SK-N-SH treated with all-trans-retinoic acid at 6 μM for 48 hours (cell line): ENCODE results near the gene CASKIN1.

Source experiments
- ATAC-seq: fragments of 200-7000 bp; cut with Tn5 transposase; 3 replicates; pipeline ENCODE4 v1.9.1; 2020; ENCODE audit warnings: mild to moderate bottlenecking, moderate library complexity
- ARNTL ChIP-seq: fragments of 450-650 bp; formaldehyde crosslinking; IDR thresholded peaks from 2 replicates; pipeline ENCODE4 v1.5.0; 2020; ENCODE audit warnings: low read depth, mild to moderate bottlenecking, moderate library complexity, borderline replicate concordance
- BACH2 ChIP-seq: fragments of 250-450 bp; sonication (Bioruptor Pico); IDR thresholded peaks from 2 replicates; pipeline ENCODE4 v1.9.0; 2021; ENCODE audit warnings: mild to moderate bottlenecking, borderline replicate concordance
- CSDC2 ChIP-seq: fragments of 250-450 bp; sonication (Bioruptor Pico); IDR thresholded peaks from 2 replicates; pipeline ENCODE4 v1.5.0; 2020; ENCODE audit warnings: mild to moderate bottlenecking, moderate library complexity
- ESRRG ChIP-seq: fragments of 250-450 bp; sonication (Bioruptor Pico); IDR thresholded peaks from 2 replicates; pipeline ENCODE4 v1.6.1; 2021; ENCODE audit warnings: mild to moderate bottlenecking
- GLIS3 ChIP-seq: fragments of 250-450 bp; sonication (Bioruptor Pico); IDR thresholded peaks from 2 replicates; pipeline ENCODE4 v1.5.0; 2020; ENCODE audit warnings: mild to moderate bottlenecking, moderate library complexity
- ISL1 ChIP-seq: fragments of 250-450 bp; sonication (Bioruptor Pico); IDR thresholded peaks from 2 replicates; pipeline ENCODE4 v2.1.2; 2022; ENCODE audit warnings: mild to moderate bottlenecking, moderate library complexity
- OSR1 ChIP-seq: fragments of 250-450 bp; sonication (Bioruptor Pico); IDR thresholded peaks from 2 replicates; pipeline ENCODE4 v1.8.0; 2022; ENCODE audit warnings: moderate library complexity, mild to moderate bottlenecking, inconsistent platforms
- PATZ1 ChIP-seq: fragments of 250-450 bp; sonication (Bioruptor Pico); IDR thresholded peaks from 2 replicates; pipeline ENCODE4 v1.8.0; 2020; ENCODE audit warnings: mild to moderate bottlenecking, moderate library complexity, borderline replicate concordance
- POU6F1 ChIP-seq: fragments of 250-450 bp; sonication (Bioruptor Pico); IDR thresholded peaks from 2 replicates; pipeline ENCODE4 v1.8.0; 2021; ENCODE audit warnings: low read depth, mild to moderate bottlenecking, moderate library complexity, borderline replicate concordance
- PPARA ChIP-seq: fragments of 250-450 bp; sonication (Bioruptor Pico); IDR thresholded peaks from 2 replicates; pipeline ENCODE4 v1.5.0; 2020; ENCODE audit warnings: mild to moderate bottlenecking, borderline replicate concordance
- SNAI2 ChIP-seq: fragments of 250-450 bp; sonication (Bioruptor Pico); IDR thresholded peaks from 2 replicates; pipeline ENCODE4 v1.5.0; 2020; ENCODE audit warnings: mild to moderate bottlenecking, moderate library complexity
- TCF4 ChIP-seq: fragments of 250-450 bp; sonication (Bioruptor Pico); IDR thresholded peaks from 2 replicates; pipeline ENCODE4 v1.8.0; 2021; ENCODE audit warnings: mild to moderate bottlenecking, moderate library complexity, borderline replicate concordance
- TOX ChIP-seq: fragments of 250-450 bp; sonication (Bioruptor Pico); IDR thresholded peaks from 2 replicates; pipeline ENCODE4 v1.8.0; 2021; ENCODE audit warnings: mild to moderate bottlenecking, moderate library complexity, borderline replicate concordance
- ZFP3 ChIP-seq: fragments of 250-450 bp; sonication (Bioruptor Pico); IDR thresholded peaks from 2 replicates; pipeline ENCODE4 v1.5.0; 2020; ENCODE audit warnings: mild to moderate bottlenecking, moderate library complexity
- ZFP30 ChIP-seq: fragments of 450-650 bp; formaldehyde crosslinking; IDR thresholded peaks from 2 replicates; pipeline ENCODE4 v1.5.0; 2022; ENCODE audit warnings: mild to moderate bottlenecking, moderate library complexity
- ZNF565 ChIP-seq: fragments of 450-650 bp; formaldehyde crosslinking; conservative IDR thresholded peaks from 2 replicates; pipeline ENCODE4 v1.5.0; 2020; ENCODE audit warnings: low read depth, mild to moderate bottlenecking, moderate library complexity
- TF ChIP-seq, protein P1 (sequence below): fragments of 250-450 bp; sonication (Bioruptor Pico); IDR thresholded peaks from 2 replicates; pipeline ENCODE4 v1.5.1; 2021; ENCODE audit warnings: mild to moderate bottlenecking, moderate library complexity
- TF ChIP-seq, protein P2 (sequence below): fragments of 250-450 bp; sonication (Bioruptor Pico); IDR thresholded peaks from 2 replicates; pipeline ENCODE4 v1.5.1; 2020; ENCODE audit warnings: low read depth, mild to moderate bottlenecking, moderate library complexity
- TF ChIP-seq, protein P3 (sequence below): fragments of 250-450 bp; sonication (Bioruptor Pico); IDR thresholded peaks from 2 replicates; pipeline ENCODE4 v1.5.0; 2020; ENCODE audit warnings: mild to moderate bottlenecking, moderate library complexity

The CASKIN1 gene

GRCh38 chr16:2237102-2237482, 40.7 kb upstream of the CASKIN1 start:
- no peak for TF ChIP-seq ISL1 (CRISPR knock-in tag)
- TF ChIP-seq OSR1 (CRISPR knock-in tag): no peak
- no peak for TF ChIP-seq POU6F1 (CRISPR knock-in tag)
- no peak for TF ChIP-seq PATZ1 (CRISPR knock-in tag)
- no peak for TF ChIP-seq ZNF565 (CRISPR knock-in tag)
- no peak for TF ChIP-seq SNAI2 (CRISPR knock-in tag)
- TF ChIP-seq ESRRG: no peak
- TF ChIP-seq CSDC2 (CRISPR knock-in tag): no peak
- TF ChIP-seq, protein P1, sequence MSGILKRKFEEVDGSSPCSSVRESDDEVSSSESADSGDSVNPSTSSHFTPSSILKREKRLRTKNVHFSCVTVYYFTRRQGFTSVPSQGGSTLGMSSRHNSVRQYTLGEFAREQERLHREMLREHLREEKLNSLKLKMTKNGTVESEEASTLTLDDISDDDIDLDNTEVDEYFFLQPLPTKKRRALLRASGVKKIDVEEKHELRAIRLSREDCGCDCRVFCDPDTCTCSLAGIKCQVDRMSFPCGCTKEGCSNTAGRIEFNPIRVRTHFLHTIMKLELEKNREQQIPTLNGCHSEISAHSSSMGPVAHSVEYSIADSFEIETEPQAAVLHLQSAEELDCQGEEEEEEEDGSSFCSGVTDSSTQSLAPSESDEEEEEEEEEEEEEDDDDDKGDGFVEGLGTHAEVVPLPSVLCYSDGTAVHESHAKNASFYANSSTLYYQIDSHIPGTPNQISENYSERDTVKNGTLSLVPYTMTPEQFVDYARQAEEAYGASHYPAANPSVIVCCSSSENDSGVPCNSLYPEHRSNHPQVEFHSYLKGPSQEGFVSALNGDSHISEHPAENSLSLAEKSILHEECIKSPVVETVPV (CRISPR knock-in tag): no peak
- TF ChIP-seq, protein P2, sequence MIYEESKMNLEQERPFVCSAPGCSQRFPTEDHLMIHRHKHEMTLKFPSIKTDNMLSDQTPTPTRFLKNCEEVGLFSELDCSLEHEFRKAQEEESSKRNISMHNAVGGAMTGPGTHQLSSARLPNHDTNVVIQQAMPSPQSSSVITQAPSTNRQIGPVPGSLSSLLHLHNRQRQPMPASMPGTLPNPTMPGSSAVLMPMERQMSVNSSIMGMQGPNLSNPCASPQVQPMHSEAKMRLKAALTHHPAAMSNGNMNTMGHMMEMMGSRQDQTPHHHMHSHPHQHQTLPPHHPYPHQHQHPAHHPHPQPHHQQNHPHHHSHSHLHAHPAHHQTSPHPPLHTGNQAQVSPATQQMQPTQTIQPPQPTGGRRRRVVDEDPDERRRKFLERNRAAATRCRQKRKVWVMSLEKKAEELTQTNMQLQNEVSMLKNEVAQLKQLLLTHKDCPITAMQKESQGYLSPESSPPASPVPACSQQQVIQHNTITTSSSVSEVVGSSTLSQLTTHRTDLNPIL (CRISPR knock-in tag): no peak
- no peak for TF ChIP-seq GLIS3 (CRISPR knock-in tag)
- TF ChIP-seq, all 23 proteins: peak for 0
- ATAC-seq: no peak

GRCh38 chr16:2236337-2237101, 40.1 kb upstream of the CASKIN1 start, which contains the start of gene DNASE1L2:
DNASE1L2 (plus strand) TSS chr16:2236444; CDS start chr16:2236817, 373 bp downstream.
- ATAC-seq: peak; percentile 50
- TF ChIP-seq, protein P2 (CRISPR knock-in tag): no peak
- TF ChIP-seq SNAI2 (CRISPR knock-in tag): no peak
- TF ChIP-seq ZFP30 (CRISPR knock-in tag): no peak
- no peak for TF ChIP-seq ESRRG
- no peak for TF ChIP-seq PPARA (CRISPR knock-in tag)
- no peak for TF ChIP-seq TCF4 (CRISPR knock-in tag)
- TF ChIP-seq BACH2 (CRISPR knock-in tag): no peak
- TF ChIP-seq GLIS3 (CRISPR knock-in tag): no peak
- TF ChIP-seq CSDC2 (CRISPR knock-in tag): no peak
- TF ChIP-seq, protein P3, sequence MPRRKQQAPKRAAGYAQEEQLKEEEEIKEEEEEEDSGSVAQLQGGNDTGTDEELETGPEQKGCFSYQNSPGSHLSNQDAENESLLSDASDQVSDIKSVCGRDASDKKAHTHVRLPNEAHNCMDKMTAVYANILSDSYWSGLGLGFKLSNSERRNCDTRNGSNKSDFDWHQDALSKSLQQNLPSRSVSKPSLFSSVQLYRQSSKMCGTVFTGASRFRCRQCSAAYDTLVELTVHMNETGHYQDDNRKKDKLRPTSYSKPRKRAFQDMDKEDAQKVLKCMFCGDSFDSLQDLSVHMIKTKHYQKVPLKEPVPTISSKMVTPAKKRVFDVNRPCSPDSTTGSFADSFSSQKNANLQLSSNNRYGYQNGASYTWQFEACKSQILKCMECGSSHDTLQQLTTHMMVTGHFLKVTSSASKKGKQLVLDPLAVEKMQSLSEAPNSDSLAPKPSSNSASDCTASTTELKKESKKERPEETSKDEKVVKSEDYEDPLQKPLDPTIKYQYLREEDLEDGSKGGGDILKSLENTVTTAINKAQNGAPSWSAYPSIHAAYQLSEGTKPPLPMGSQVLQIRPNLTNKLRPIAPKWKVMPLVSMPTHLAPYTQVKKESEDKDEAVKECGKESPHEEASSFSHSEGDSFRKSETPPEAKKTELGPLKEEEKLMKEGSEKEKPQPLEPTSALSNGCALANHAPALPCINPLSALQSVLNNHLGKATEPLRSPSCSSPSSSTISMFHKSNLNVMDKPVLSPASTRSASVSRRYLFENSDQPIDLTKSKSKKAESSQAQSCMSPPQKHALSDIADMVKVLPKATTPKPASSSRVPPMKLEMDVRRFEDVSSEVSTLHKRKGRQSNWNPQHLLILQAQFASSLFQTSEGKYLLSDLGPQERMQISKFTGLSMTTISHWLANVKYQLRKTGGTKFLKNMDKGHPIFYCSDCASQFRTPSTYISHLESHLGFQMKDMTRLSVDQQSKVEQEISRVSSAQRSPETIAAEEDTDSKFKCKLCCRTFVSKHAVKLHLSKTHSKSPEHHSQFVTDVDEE (CRISPR knock-in tag): no peak
- TF ChIP-seq ARNTL (CRISPR knock-in tag): no peak
- no peak for TF ChIP-seq TOX (CRISPR knock-in tag)
- no peak for TF ChIP-seq ZFP3 (CRISPR knock-in tag)
